Progenitor cell of endocrine pancreas (in vitro differentiated cells): ENCODE measurements around the gene CHAD. TPM values are rescaled to one million over a fixed set of nuclear protein-coding genes. Genes with fewer than 3 reads are reported as not detected.

Experiments
- DNase-seq: peaks from one replicate; pipeline ENCODE4 v3.0.0; 2021; ENCODE audit warnings: low spot score; ENCODE audit not compliant: unreplicated experiment
- H3K27ac Mint-ChIP-seq: 2 replicates; pipeline ENCODE4 v1.8.0; 2021; ENCODE audit warnings: mild to moderate bottlenecking, moderate library complexity, mixed read lengths
- H3K27me3 Mint-ChIP-seq: 2 replicates; pipeline ENCODE4 v1.8.0; 2021; ENCODE audit warnings: mixed read lengths
- H3K36me3 Mint-ChIP-seq: 2 replicates; pipeline ENCODE4 v1.8.0; 2022; ENCODE audit warnings: mixed read lengths; ENCODE audit not compliant: insufficient read depth
- H3K4me1 Mint-ChIP-seq: 2 replicates; pipeline ENCODE4 v1.8.0; 2021; ENCODE audit warnings: low read depth, mixed read lengths
- H3K4me3 Mint-ChIP-seq: 2 replicates; pipeline ENCODE4 v1.8.0; 2021; ENCODE audit warnings: low read depth, mild to moderate bottlenecking, moderate library complexity, mixed read lengths
- H3K9me3 Mint-ChIP-seq: 2 replicates; pipeline ENCODE4 v1.8.0; 2021; ENCODE audit warnings: low read depth, mixed read lengths
- CTCF ChIP-seq: fragments of 200-600 bp; sonication (generic); IDR thresholded peaks from one replicate; pipeline ENCODE4 v1.5.0; 2021; ENCODE audit warnings: antibody characterized with exemption, mild to moderate bottlenecking; ENCODE audit not compliant: unreplicated experiment
- total RNA-seq: library from RNA; stranded (reverse); gene quantifications from 2 replicates; pipeline ENCODE4 v1.2.1, GENCODE V29; 2021

CHAD gene
- total RNA-seq, 1 donor from 2014 or later = not detected

GRCh38 chr17:50425682-50426471 lies 42.8 kb downstream of the CHAD start, which contains the start of gene ACSF2:
TSS of gene ACSF2 (plus strand) at chr17:50426218. CDS start at chr17:50426262, 44 bp downstream.
- H3K9me3 Mint-ChIP-seq = no peaks in the 10 kb centered on the region
- no peaks in the 10 kb centered on the region for H3K36me3 Mint-ChIP-seq
- peak within 1 kb of the TSS; percentile 75 for H3K4me3 Mint-ChIP-seq
- peak within 1 kb of the TSS; percentile 94 for H3K27ac Mint-ChIP-seq
- no peak for TF ChIP-seq CTCF
- peak; percentile 35 for DNase-seq
- H3K27me3 Mint-ChIP-seq = no peaks in the 10 kb centered on the region
- H3K4me1 Mint-ChIP-seq = peaks cover 48% of the 10 kb centered on the region

- Mint-ChIP-seq H3K9me3 (peaks cover 4% of the 10 kb centered on the region), H3K4me3 (peak overlapping the region; percentile 75), H3K27ac (peak overlapping the region; percentile 24), H3K27me3 (no peaks in the 10 kb centered on the region), H3K36me3 (peaks cover 2% of the 10 kb centered on the region), H3K4me1 (peaks cover 45% of the 10 kb centered on the region)
- DNase-seq = no peak
- no peak for TF ChIP-seq CTCF
Measured at GRCh38 chr17:50424996-50425681, 43.5 kb downstream of the CHAD start.

- H3K36me3 Mint-ChIP-seq = peaks cover 2% of the 10 kb centered on the region
- no peak for DNase-seq
- peaks cover 41% of the 10 kb centered on the region for H3K4me1 Mint-ChIP-seq
- H3K4me3 Mint-ChIP-seq = peak overlapping the region; percentile 5
- TF ChIP-seq CTCF = no peak
- no peaks in the 10 kb centered on the region for H3K27me3 Mint-ChIP-seq
- H3K9me3 Mint-ChIP-seq = peaks cover 6% of the 10 kb centered on the region
- peak overlapping the region; percentile 94 for H3K27ac Mint-ChIP-seq
Measured at GRCh38 chr17:50424246-50424995, 44.3 kb downstream of the CHAD start.

- H3K9me3 Mint-ChIP-seq = peaks cover 13% of the 10 kb centered on the region
- DNase-seq = no peak
- H3K4me3 Mint-ChIP-seq = peak overlapping the region; percentile 18
- no peak for TF ChIP-seq CTCF
- H3K36me3 Mint-ChIP-seq = peaks cover 7% of the 10 kb centered on the region
- H3K4me1 Mint-ChIP-seq = peaks cover 33% of the 10 kb centered on the region
- no peaks in the 10 kb centered on the region for H3K27me3 Mint-ChIP-seq
- H3K27ac Mint-ChIP-seq = peak overlapping the region; percentile 94
Measured at GRCh38 chr17:50423553-50424159, 45.0 kb downstream of the CHAD start.
